Hepatic stellate cell (primary cell): Measurements from ENCODE around the gene FBXL17.

Experiments
- DNase-seq: peaks from one replicate; pipeline ENCODE4 v3.0.0; 2011; ENCODE audit warnings: low spot score

Gene FBXL17

DNA sequence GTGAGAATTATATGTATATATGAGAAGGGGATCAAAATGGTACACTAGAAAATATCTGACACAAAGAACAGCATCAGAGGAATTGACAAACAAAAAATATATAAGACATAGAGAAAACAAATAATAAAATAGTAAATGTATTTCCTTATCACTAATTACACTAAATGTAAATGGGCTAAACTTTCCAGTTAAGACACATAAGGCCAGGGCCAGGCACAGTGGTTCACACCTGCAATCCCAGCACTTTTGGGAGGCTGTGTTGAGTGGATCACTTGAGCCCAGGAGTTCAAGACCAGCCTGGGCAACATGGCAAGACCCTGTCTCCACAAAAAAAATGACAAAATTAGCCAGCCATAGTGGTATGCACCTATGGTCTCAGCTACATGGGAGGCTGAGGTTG is 8.5 kb downstream of the FBXL17 start:
- no peak for DNase-seq

DNA sequence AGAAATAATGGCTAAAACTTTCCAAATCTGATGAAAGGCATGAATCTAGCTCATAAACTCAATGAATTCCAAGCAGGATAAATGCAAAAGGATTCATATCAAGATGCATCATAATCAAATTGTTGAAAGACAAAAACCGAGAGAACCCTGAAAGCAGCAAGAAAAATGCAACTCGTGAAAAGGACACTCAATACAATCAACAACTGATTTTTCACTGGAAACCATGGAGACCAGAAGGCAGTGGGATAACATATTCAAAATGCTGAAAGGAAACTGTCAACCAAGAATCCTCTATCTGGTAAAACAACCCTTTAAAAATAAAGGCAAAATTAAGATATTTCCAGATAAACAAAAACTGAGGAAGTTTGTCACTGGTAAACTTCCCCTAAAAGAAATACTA is 9.5 kb downstream of the FBXL17 start:
- no peak for DNase-seq

DNA sequence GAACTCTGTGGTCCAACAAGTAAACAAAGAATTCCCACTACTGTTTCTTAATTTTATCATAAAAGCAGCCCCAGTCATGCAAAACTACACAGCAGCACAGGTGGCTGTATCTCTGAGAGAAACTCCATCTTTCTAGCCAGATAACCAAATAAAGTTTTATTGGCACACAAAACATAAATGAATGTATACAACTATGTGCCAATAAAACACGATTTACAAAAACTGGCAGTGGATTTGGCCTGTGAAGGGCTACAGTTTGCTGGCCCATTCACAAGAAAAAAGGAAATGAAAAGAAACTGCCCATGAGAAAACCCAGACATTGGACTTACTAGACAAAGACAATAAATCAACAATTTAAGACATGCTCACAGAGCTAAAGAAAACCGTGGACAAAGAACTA is 10.6 kb downstream of the FBXL17 start:
- no peak for DNase-seq

DNA sequence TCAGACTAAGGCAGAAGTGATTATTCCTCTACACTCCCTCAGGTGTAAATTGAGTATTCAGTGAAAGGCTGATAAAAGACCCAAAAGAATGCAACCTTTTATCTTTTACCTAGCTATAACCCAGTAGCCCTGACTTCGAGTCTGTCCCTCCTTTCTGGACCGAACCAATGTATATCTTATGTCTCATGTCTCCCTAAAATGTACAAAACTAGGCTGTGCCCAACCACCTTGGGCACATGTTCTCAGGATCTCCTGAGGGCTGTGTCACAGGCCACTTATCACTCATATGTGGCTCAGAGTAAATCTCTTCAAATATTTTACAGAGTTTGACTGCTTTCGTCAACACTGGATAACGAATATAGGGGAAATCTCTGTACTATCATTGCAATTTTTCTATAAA is 12.7 kb downstream of the FBXL17 start:
- no peak for DNase-seq

DNA sequence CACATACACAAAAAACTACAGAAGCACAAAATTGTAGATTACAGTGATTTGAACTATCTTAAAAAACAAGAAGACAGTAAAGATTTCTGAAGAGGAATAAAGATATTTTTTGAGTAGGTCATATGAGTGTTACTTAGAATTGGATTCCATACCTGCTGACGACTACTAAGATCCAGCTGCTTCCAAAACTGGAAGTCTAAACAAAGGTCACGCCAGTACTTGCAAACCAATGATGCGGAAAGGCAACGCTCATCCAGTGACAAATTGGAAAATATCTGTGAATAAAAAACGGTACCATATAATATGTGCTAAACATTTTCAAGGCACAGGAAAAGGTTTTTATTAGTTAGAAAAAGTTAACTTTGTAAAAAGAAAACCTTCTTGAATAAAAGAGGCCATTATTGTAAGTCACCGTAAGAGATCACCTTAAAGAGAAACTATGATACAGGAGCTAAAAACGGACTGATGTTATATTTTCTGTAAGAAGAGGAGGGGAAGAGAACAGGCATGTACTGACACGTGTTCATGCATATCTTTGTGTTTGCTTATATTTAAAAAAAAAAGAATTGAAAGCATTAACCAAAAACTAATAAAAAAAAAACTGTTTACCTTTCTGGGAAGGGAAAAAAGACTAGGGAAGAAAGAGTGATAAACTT is 14.1 kb downstream of the FBXL17 start:
- no peak for DNase-seq

GRCh38 chr5:108366500-108366899 is 15.4 kb downstream of the FBXL17 start:
- DNase-seq, result no peak

- DNase-seq, result no peak
Observed at GRCh38 chr5:108361771-108362170, 20.1 kb downstream of the FBXL17 start.

- no peak for DNase-seq
Observed at GRCh38 chr5:108361239-108361638, 20.7 kb downstream of the FBXL17 start.

DNA sequence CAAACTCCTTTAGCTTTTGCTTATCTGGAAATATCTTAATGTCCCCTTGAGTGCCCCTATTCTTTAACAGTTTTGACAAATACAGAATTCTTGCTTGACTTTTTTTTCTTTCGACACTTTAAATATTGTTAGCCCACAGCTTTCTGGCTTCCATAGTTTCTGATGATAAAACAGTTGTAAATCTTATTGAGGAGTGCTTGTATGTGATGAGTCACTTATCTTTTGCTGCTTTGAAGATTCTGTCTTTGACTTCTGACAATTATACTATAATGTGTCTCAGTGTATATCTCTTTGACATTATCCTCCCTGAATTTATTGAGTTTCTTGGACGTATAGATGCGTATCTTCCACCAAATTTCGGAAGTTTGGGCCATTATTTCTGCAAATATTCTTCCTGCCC is 21.6 kb downstream of the FBXL17 start:
- no peak for DNase-seq

- no peak for DNase-seq
Observed at GRCh38 chr5:108356286-108356685, 25.6 kb downstream of the FBXL17 start.

- DNase-seq, result no peak
Observed at GRCh38 chr5:108353087-108353486, 28.8 kb downstream of the FBXL17 start.

DNA sequence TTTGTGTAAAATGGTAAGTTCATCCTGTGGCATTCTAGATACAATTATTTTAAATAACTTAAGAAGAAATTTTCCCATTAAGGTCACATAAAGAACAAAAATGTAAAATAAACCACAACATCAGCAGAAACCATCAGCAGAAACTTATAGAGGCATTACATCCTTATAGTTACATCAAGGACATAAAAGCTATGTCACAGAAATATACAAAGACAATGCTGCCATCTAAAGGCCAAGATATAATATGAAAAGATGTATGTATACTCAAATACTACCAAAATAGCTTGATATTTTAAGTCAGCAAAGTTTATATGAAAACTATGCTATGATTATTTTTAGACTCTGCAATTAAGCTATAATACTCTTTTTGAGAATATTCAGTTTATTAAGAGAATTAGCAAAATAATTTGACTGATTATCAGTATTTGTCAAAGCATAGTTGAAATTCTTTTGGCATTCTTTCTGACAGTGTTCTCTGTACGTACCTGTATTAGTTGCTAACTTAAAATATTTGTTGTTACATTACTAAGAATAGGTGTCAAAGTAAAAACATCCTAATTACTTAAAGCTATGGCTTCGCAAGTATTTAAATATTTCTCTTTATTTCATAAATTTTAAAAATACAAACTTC is 36.2 kb downstream of the FBXL17 start:
- DNase-seq, result peak; percentile 2

DNA sequence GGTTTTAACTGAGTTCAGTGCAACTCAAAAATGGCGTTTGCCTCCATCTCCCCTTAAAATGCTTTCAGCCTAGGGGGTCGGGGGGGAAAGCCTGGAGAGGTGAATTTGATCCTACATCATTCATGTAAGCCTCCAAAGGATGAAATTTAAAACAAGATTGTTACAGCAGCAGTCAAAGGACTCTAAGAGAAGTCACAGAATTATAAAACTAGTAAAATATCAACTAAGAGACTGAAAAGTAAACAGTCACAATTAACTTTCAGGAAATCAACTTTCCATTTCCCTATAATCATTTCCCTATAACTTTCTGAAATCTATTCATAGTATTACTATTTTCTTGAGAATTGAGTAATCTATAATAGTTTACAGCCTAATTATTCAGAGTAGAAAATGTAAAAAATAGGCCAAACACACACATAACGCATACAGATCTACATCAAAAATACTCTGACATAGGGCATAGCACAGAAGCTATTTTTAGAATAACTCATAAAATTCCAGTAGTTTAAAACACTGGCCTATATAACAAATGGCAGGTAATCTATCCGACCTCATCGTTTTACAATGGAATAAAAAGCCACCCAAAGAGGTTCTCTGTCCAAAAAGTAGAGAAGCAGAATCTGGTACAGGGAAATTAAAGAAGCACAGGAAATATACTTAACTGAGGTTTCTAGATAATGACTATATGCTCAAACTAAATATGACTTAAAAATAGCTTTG is 37.6 kb downstream of the FBXL17 start:
- no peak for DNase-seq

DNA sequence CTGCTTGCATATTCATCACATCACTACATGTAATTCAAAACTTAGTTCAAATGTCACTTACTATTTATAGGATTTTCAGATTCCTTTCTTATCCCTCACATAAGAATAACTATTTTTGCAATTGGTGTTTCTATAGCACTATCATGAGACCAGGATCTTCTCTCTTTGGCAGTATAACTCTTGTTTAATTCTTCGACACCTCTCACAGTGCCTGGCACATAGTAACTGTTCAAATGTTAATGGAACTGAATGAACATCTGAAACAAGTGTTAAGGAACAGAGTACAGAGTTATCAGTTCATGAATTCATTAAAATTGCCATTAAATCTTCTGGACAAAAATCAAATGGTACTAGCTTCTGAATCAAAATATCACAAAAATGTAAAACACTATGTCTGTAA is 40.0 kb downstream of the FBXL17 start:
- DNase-seq, result no peak

- DNase-seq, result no peak
Observed at GRCh38 chr5:108340131-108340530, 41.8 kb downstream of the FBXL17 start.

- DNase-seq, result no peak
Observed at GRCh38 chr5:108339220-108339619, 42.7 kb downstream of the FBXL17 start.

DNA sequence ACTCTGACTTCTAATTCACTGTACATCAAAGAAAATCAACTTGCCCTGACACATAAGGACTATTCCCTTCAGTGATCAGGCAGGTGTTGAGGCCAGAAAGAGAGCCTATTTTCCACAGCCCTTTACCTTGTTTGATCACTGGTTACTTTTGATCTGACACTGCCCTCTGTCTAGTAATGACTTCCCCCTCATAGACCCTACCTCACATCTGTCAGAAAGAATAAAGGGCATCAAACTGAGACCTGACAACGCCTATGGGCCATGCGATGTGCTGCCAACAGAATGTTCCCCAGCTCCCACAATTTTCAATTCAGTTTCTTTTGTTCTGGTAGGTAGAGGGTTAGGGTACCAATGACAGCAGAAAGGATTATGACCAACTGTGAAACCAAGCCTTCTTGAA is 47.7 kb downstream of the FBXL17 start:
- DNase-seq, result no peak

- no peak for DNase-seq
Observed at GRCh38 chr5:108326982-108327381, 54.9 kb downstream of the FBXL17 start.

DNA sequence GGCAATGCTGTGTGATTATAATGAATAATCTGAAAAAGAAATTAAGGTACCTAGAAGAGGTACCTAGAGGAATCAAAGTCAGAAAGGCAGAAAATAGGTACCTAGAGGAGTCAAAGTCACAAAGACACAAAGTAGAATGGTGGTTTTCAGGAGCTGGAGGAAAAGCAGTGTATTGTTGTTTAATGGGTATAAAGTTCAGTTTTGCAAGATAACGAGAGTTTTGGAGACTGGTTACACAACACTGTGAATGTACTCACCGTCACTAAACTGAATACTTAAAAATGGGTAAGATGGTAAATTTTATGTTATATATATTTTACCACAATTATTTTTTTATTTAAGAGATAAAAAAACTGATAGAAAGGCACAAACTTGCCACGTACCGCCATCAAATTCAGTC is 57.0 kb downstream of the FBXL17 start:
- no peak for DNase-seq

- no peak for DNase-seq
Observed at GRCh38 chr5:108321341-108321740, 60.6 kb downstream of the FBXL17 start.

DNA sequence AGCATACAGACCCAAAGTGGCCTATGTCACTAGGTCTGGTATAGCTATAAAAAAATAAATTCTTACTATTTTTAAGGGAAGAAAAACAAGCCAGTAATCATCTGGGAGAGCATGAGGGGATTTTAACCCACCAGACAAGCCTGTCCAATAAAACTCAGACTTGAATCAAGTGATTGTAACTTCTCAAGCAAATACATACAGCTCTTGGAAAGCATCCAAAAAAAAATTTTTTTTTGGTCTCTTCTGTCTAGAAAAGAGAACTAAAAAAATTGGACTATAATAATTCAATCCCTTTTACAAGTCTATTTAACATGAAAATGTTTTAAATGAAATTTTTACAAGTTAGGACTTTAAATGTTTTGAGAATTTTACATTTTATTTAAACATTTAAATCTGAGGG is 61.7 kb downstream of the FBXL17 start:
- DNase-seq, result no peak

DNA sequence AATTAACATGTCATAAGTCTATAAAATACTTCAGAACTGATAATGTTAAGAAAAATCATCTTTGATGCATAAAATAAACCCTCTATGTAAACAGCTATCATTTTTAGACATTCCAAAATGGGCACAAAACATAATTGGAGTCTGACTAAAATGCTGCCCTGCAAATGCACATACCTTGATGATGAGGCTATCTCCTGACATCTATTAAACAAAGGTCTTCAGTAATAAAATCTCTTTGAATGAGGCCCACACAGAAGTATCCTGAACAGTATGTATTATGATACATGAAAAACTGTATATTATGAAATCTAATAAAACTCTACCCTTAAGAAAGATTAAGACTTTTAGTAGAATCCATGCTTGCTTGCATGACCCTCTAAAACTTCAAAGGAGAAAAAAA is 66.1 kb downstream of the FBXL17 start:
- DNase-seq, result no peak

GRCh38 chr5:108312258-108312657 is 69.6 kb downstream of the FBXL17 start:
- DNase-seq, result no peak

- no peak for DNase-seq
Observed at GRCh38 chr5:108311682-108312081, 70.2 kb downstream of the FBXL17 start.
